T-helper 2 cell treated with Interferon-gamma antibody and Interleukin-4, amounts not matched to agents 100 ng/mL and 5 ng/mL, for 36 hours (primary cell): ENCODE results near the gene VIPR2. TPM values are rescaled to one million over a fixed set of nuclear protein-coding genes. Genes with fewer than 3 reads are reported as not detected.
"Not testable (repeated sequence)": the region's sequence is repeated elsewhere in the genome, so short reads cannot be mapped to it uniquely, and the experiment has no call there.

Experiments used
- intact Hi-C: fragments of 100-400 bp; cut with micrococcal nuclease; formaldehyde crosslinking; loops from one replicate; pipeline ENCODE4 v1.15.1; 2023
- total RNA-seq: library from RNA; stranded (reverse); gene quantifications from 2 replicates; pipeline ENCODE4 v1.2.3, GENCODE V29; 2022

Gene VIPR2
- total RNA-seq, 1 donor from 2014 or later: 2.2 TPM

- intact Hi-C loops: no loop called here
Measured at GRCh38 chr7:159105832-159106811, 38.5 kb downstream of the VIPR2 start.

- intact Hi-C loops: no loop called here
Measured at GRCh38 chr7:159105066-159105780, 39.4 kb downstream of the VIPR2 start.

- intact Hi-C loops: no loop called here
Measured at GRCh38 chr7:159104188-159104920, 40.3 kb downstream of the VIPR2 start.

- intact Hi-C loops: no loop called here
Measured at GRCh38 chr7:159103382-159104187, 41.1 kb downstream of the VIPR2 start.

- intact Hi-C loops: no loop called here
Measured at GRCh38 chr7:159102681-159103381, 41.8 kb downstream of the VIPR2 start.

GRCh38 chr7:159101661-159102091, 43.0 kb downstream of the VIPR2 start:
- intact Hi-C loops: not testable (repeated sequence)

GRCh38 chr7:159101083-159101395, 43.6 kb downstream of the VIPR2 start:
- intact Hi-C loops: not testable (repeated sequence)

- intact Hi-C loops: not testable (repeated sequence)
Measured at GRCh38 chr7:159100281-159101082, 44.2 kb downstream of the VIPR2 start.

- intact Hi-C loops: no loop called here
Measured at GRCh38 chr7:159099711-159100231, 44.9 kb downstream of the VIPR2 start.

- intact Hi-C loops: no loop called here
Measured at GRCh38 chr7:159098811-159099655, 45.6 kb downstream of the VIPR2 start.

GRCh38 chr7:159098424-159098786, 46.3 kb downstream of the VIPR2 start:
- intact Hi-C loops: no loop called here

GRCh38 chr7:159097661-159098423, 46.8 kb downstream of the VIPR2 start:
- intact Hi-C loops: no loop called here

GRCh38 chr7:159096736-159097581, 47.7 kb downstream of the VIPR2 start:
- intact Hi-C loops: no loop called here

GRCh38 chr7:159095979-159096411, 48.7 kb downstream of the VIPR2 start:
- intact Hi-C loops: no loop called here

- intact Hi-C loops: no loop called here
Measured at GRCh38 chr7:159094919-159095915, 49.5 kb downstream of the VIPR2 start.
